NB4 (cell line): Measurements from ENCODE around the gene GARIN5A.

Experiments
- CTCF ChIP-seq: IDR thresholded peaks from one replicate; pipeline ENCODE4 v1.5.1; 2012; ENCODE audit warnings: low read depth, low read length
- MAX ChIP-seq: IDR thresholded peaks from 2 replicates; pipeline ENCODE4 v1.6.1; 2011; ENCODE audit warnings: low read depth, low read length
- POLR2A ChIP-seq: IDR thresholded peaks from 2 replicates; pipeline ENCODE4 v1.6.1; 2011; ENCODE audit warnings: mild to moderate bottlenecking; ENCODE audit not compliant: insufficient read length; ENCODE audit errors: extremely low read depth

DNA sequence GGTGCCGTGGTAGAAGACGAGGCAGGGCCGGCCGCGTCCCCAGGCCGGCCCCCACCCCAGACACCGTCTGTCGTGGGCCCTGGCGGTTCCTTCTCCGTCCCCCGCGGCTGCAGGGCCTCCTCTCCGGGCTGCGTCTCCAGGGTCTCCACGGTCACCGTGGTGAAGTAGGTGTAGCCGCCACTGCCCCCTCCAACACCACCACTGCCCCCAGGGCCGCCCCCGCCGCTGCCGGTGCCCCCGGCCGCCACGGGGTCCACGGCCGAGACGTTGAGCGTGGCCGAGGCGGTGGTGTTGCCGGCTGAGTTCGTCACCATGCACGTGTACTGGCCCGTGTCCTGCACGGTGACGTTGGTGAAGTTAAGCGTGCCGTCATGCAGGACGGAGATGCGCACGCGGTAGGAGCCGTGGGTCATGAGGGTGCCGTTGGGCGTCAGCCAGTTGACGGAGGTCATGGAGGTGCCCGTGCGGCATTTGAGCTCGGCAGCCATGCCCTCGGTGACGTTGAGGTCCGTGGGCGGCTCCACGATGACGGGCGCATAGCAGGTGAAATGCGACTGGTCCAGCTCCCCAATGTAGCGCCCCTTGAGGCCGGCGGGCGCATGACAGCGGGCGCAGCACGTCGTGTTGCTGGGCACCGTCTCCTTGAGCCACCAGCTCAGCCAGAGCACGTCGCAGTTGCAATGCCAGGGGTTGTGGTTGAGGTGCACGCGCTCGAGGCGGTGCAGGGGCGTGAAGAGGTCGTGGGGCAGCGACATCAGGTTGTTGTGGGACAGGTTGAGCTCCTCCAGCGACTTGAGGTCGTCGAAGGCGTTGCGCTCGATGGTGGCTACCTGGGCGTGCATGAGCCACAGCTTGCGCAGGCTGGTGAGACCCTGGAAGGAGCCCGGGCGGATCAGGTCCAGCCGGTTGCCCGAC lies 41.7 kb upstream of the GARIN5A start:
- TF ChIP-seq CTCF: no peak
- no peak for TF ChIP-seq POLR2A
- no peak for TF ChIP-seq MAX
